ENCODE data around the gene ERBB4. TPM values are rescaled to one million over a fixed set of nuclear protein-coding genes. Genes with fewer than 3 reads are reported as not detected.

The ERBB4 gene
- total RNA-seq, 4 donors from 2014 or later = 0.04 to 0.57 (median 0.35) TPM; not detected in 1

DNA sequence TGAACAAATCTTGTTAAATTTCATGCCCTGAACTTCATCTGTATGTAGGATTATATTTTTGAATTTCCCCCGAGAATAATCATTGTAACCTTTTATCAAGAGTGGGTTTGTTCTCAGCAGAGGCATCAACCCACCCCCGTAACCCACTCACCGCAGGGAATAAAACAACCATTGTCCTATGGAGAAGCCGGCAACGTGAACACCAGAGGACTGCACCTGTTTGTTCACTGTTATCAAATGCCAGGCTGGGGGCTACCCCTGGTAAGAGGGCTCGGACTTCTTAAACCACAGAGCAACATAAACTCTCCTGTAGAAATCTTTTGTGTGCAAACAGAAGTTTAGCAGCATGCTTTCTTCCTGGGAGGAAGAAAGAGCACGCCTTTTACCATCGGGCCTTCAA is 610.4 kb downstream of the ERBB4 start:
- Histone ChIP-seq H3K9me3 (no peaks in the 10 kb centered on the region), H3K36me3 (no peaks in the 10 kb centered on the region), H3K27me3 (no peaks in the 10 kb centered on the region), H3K4me1 (peaks cover 0 to 11% (median 4%) of the 10 kb centered on the region in 3 donors), H3K27ac (no peak overlapping the region), H3K4me3 (no peak overlapping the region)
- WGBS, 2 donors = 60 to 69% methylated on average over 7 to 8 of the region's 8 CpGs
- intact Hi-C loops (cut with DNase I) = no loop called here
- no peak for TF ChIP-seq POLR2A (IDR thresholded peaks at IDR 0.05)
- TF ChIP-seq, protein P1, sequence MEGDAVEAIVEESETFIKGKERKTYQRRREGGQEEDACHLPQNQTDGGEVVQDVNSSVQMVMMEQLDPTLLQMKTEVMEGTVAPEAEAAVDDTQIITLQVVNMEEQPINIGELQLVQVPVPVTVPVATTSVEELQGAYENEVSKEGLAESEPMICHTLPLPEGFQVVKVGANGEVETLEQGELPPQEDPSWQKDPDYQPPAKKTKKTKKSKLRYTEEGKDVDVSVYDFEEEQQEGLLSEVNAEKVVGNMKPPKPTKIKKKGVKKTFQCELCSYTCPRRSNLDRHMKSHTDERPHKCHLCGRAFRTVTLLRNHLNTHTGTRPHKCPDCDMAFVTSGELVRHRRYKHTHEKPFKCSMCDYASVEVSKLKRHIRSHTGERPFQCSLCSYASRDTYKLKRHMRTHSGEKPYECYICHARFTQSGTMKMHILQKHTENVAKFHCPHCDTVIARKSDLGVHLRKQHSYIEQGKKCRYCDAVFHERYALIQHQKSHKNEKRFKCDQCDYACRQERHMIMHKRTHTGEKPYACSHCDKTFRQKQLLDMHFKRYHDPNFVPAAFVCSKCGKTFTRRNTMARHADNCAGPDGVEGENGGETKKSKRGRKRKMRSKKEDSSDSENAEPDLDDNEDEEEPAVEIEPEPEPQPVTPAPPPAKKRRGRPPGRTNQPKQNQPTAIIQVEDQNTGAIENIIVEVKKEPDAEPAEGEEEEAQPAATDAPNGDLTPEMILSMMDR (IDR thresholded peaks at IDR 0.05) = no peak
- no peak for DNase-seq

DNA sequence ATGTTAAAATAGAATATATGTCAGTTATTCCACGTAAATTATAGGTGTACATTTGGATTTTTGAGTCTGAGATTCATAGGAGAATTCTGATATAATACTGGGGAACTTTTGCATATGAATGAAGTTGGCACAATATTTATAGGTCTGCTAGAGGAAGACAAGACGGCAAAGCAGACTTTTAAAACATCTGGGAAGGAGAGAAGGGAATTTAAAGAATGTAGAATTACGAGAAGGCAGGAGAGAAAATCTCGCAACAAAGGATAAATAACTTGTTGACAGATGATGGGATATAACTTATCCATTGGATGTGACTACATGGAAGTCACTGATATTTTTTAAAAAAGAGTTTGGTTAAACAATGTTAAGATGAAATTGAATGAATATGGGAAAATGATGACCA is 615.6 kb downstream of the ERBB4 start:
- WGBS, 2 donors = 51 to 63% methylated on average over 4 of the region's 4 CpGs
- Histone ChIP-seq H3K4me1 (no peaks in the 10 kb centered on the region), H3K36me3 (no peaks in the 10 kb centered on the region), H3K4me3 (no peak overlapping the region), H3K27me3 (no peaks in the 10 kb centered on the region), H3K9me3 (no peaks in the 10 kb centered on the region), H3K27ac (no peak overlapping the region)
- intact Hi-C loops (cut with DNase I) = no loop called here
- no peak for TF ChIP-seq POLR2A (IDR thresholded peaks at IDR 0.05)
- TF ChIP-seq, protein P1 (IDR thresholded peaks at IDR 0.05) = no peak
- DNase-seq = no peak

DNA sequence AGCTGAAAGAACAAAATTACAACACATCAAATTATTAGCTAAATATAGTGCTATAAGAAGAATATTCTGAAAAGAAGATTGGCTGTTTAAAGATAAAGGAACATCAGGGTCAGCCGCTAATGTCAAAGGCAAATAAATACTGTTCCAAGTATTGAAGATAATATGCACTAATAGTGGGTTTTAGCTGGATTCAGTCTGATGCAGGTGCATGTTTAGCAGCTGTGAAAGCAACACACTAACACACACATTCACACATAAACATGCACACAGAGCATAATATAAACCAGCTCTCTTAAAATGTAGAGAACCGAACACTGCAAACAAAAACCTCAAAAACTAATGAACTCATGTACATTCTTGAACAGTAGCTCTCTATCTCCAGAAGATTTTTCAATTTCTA is 634.6 kb downstream of the ERBB4 start:
- Histone ChIP-seq H3K27ac (no peak overlapping the region), H3K27me3 (no peaks in the 10 kb centered on the region), H3K4me3 (no peak overlapping the region), H3K9me3 (no peaks in the 10 kb centered on the region), H3K4me1 (no peaks in the 10 kb centered on the region), H3K36me3 (no peaks in the 10 kb centered on the region)
- intact Hi-C loops (cut with DNase I) = no loop called here
- WGBS, 2 donors = 82 to 92% methylated on average over 2 of the region's 2 CpGs
- TF ChIP-seq POLR2A (IDR thresholded peaks at IDR 0.05) = no peak
- TF ChIP-seq, protein P1 (IDR thresholded peaks at IDR 0.05) = no peak
- no peak for DNase-seq

DNA sequence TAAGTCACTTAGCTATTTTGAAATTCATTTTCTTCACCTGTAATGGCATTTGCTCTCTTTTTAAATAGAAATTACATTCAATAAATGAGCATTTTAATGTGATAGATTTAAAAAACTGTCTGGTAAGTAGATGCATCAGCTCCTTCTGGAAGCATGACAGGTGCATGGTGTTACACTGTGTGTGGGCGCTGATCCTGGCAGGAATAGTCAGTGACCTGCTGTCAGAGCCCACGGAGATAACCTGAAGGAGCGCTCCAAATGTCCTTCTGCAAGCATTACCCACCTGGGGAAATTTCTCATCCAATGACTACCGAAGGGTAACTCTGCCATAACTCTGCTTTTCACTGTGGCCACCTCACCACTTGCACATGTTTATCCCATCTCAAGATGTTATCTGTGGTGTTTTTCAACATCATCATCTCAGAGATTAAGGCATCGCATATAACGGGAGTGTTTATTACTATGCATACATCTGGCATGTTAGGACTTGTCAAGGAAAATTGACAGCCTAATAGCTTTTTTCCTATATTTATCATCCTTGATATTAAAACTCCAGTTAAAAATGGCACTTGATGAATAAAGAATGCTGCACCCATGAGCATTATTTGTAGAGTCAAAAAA is 637.3 kb downstream of the ERBB4 start:
- TF ChIP-seq POLR2A (IDR thresholded peaks at IDR 0.05) = no peak
- TF ChIP-seq, protein P1 (IDR thresholded peaks at IDR 0.05) = no peak
- Histone ChIP-seq H3K4me1 (no peaks in the 10 kb centered on the region), H3K27me3 (no peaks in the 10 kb centered on the region), H3K9me3 (no peaks in the 10 kb centered on the region), H3K27ac (no peak overlapping the region), H3K36me3 (no peaks in the 10 kb centered on the region), H3K4me3 (no peak overlapping the region)
- no peak for DNase-seq
- intact Hi-C loops (cut with DNase I) = no loop called here
- WGBS, 2 donors = 63 to 76% methylated on average over 6 of the region's 6 CpGs

DNA sequence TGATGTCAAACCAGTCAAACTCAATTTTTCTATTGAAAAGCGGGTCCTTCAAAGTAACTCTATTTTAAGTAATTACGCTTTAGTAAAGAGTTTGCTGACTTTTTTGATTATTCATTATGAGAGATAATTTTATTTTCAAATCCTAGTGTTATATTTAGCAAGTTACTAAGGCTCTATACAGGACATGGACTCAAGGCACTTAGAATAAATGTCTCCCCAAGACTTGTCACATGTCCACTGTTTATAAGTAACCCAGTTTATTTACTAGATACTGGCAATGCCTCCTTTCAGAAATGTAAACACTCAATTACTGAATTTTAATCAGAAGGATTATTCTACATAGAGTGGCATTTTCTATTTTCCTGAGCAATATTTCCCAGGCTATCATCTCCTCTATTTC is 638.1 kb downstream of the ERBB4 start:
- WGBS, 2 donors = 54 to 65% methylated on average over 2 of the region's 2 CpGs
- no peak for DNase-seq
- TF ChIP-seq POLR2A (IDR thresholded peaks at IDR 0.05) = no peak
- TF ChIP-seq, protein P1 (IDR thresholded peaks at IDR 0.05) = no peak
- Histone ChIP-seq H3K36me3 (no peaks in the 10 kb centered on the region), H3K4me1 (no peaks in the 10 kb centered on the region), H3K4me3 (no peak overlapping the region), H3K27me3 (no peaks in the 10 kb centered on the region), H3K27ac (no peak overlapping the region), H3K9me3 (no peaks in the 10 kb centered on the region)
- intact Hi-C loops (cut with DNase I) = no loop called here

Data from esophagus squamous epithelium (tissue), 5 donors.